HG03521 (cell line): Measurements from ENCODE around the gene CDC73.
"Not testable (repeated sequence)": the region's sequence is repeated elsewhere in the genome, so short reads cannot be mapped to it uniquely, and the experiment has no call there.

Source experiments
- ATAC-seq: cut with Tn5 transposase; IDR thresholded peaks from one replicate; pipeline ENCODE4 v1.9.1; 2021; ENCODE audit warnings: mild to moderate bottlenecking, moderate library complexity; ENCODE audit not compliant: unreplicated experiment

CDC73 gene

DNA sequence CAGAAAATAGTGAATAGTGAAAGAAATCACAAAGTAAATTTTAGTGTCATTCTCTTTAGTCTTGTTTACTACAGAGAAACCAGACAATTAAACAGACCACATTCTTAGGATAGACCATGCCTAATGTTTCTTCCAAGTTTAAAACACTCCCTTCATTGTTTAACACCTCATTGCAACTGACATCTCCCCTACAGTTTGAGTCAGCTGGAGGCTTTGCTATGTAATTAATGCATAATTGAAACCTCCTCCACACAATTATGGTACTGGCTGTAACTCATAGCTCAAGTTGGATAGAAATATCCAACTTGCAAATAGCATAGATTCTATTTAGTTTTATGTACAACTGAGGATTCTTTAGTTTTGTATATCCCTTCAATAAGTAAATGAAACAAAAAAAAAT, 99.8 kb downstream of the CDC73 start:
- ATAC-seq, result no peak

DNA sequence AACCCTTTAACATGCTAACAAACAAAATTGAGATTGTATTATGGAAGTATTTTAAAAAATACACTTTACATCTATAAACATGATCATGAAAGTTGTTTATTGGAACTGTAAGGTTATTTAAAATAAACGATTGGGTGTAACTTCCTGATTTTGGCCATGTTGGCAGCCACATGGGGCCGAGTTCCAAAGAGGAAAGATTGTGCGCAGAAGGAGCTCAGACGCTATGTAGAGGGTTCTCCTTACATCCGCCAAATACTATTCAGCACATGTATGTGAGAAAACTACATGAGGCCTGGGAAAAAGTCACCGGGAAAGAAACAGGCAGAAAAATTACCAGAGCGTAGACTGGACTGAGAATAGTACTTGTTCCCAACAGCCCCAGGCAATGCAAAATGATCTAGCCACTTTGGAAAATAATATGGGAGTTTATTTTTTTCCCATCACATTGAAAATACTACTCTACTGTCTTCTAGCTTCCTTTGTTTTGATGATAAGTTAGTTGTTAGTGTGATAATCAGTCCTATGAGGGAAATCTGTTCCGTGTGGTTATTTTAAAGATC, 100.3 kb downstream of the CDC73 start:
- ATAC-seq, result no peak

DNA sequence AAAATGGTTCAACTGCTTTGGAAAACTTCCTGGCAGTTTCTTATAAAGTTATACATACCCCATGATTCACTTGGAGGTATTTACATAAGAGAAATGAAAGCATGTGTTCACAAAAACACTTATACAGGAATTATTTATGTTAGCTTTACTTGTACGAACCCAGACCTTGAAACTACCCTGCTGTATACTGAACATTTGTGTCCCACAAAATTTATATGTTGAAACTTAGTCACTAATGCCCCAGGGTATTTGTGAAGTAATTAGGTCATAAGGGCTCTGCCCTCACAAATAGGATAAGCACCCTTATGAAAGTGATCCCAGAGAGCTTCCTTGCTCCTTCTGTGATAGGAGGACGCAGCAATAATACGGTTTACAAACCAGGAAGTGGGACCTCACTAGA, 107.3 kb downstream of the CDC73 start:
- ATAC-seq, result no peak

DNA sequence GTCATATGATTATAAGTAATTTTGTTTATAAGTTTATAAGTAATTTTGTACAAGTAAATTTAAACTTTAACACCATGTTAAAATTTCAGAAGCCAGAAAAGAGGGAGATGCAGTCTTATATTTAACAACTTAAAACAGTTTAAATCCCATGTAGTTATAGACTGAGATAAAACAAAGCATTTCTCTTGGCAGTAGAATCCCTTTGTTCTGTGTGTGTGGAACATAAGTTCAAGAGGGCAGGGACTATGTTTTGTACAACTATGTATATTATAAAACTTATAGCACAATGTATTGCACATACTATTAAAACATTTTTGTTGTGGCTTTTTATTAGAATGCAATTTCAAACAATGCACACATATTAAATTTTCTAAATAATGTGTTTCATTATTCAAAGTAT, 109.3 kb downstream of the CDC73 start:
- ATAC-seq, result not testable (repeated sequence)

DNA sequence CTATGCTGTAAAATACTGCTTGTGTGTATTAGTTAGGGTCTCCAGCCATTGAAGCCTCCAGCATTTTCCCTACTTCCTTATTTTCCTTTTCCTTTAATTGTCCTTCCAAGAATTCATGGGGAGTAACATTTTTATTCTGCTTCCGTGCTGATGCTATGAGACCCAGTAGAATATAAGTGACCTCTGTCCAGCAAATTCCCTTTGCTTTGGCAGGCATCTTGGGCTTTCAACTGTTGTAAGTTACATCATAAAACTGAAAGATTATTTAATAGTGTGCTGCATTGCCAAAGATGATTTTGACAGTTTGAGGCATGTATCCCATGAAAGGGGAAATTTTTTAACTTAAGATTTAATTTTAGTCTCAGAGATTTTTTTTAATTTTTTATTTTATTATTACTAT, 112.7 kb downstream of the CDC73 start:
- no peak for ATAC-seq

DNA sequence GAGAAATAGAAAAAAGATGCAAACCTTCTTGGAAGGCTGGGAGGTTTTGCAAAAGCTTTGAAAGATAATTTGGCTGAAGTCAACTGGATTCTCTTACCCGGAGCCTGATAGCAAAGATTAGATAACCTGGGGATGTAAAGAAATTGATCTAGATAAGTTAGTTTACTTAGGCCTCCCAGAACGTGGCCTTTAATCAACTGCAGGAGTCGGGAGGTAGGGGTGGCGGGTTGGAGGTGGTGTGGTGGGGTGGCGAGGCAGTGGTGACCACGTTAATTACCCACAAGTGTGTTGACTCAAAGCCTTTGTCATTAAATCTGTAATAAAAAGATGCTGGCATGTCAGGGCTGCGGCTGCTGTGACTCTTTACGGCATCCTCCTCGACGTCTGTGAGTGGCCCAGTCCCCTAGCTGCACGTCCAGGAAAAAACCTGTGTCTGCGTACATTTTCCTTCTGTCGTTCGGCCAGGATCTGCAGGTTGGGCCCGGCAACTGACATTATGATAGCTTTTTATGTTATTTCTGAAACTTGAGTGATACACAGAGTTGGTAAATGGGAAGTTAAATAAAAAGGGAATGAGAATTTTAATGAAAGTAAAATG, 115.6 kb downstream of the CDC73 start:
- no peak for ATAC-seq

DNA sequence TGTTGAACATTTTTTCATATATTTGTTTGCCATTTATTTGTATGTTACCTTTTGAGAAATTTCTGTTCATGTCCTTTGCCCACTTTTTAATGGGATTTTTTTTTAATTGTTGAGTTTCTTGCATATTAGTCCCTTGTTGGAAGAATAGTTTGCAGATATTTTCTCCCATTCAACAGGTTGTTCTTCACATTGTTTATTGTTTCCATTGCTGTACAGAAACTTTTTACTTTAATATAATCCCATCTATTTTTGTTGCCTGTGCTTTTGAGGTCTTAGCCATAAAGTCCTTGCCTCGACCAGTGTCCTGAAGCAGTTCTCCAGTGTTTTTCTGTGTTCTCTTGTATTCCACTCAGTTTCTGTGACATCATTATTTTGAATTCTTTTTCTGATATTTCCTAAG, 118.8 kb downstream of the CDC73 start:
- ATAC-seq, result no peak

DNA sequence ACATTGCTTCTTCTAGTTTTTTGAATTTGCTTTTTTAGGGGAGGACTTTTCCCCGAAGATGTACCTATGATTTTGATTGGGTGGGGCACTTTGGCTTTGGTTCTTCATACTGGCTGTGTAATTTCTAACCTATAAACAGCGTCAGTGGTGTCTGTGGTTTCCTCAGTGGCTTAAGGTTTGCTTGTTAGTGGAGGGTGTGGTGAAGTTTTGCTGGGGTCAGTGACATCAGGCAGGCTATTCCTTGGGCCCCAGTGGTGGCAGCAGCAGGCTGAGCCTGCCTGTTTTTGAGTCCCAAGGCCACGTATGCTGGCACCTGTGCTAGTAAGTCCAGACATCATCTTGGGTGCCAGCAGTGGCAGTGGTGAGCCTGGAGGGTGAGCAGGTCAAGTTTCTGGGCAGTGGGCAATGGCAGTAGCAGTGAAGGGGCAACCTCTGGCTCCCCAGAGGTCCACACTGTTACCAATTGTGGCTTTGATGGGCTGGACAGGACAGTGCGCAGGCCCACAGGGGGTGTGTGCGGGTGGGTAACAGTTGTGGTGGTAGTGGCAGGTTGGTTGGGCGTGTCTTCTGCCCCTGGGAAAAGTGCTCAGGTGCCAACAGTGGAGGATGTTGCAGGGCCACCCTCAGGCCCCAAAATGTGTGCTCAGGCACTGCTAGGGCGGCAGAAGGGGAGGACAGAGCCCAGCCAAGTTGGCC, 119.4 kb downstream of the CDC73 start:
- ATAC-seq, result peak; percentile 49

DNA sequence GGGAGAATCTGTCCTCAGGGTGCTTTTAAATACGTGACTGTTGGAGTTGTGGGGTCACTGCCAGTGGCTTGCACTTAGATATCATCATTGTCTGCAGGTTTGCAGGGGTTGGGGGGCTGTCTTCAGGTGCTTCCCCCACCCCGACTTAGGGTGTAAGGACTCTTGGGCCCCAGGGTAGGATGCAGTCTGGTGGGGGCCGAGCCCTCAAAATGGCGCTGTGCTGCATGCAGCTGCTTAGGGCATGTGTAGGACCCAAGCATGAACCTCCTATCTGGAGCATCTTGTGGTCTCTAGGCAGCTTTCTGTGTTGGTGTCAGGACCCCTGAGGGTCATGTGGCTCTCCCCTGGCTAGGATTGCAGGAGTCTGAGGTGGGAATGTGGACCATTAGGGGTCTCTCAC, 120.2 kb downstream of the CDC73 start:
- no peak for ATAC-seq

DNA sequence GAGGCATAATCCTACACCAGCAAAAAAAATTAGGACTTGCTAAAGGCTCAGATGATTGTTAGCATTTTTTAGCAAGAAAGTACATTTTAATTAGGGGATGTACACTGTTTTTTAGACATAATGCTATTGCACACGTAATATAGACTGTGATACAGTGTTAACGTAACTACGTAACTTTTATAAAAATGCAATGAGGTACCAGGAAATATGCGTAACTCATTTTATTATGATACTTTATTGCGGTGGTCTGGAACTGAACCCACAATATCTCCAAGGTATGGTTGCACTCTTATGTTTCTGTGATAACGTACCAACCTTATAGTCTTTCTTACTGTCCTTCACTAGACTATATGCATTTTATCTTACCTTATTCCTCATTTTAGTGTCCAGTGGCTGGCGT, 127.4 kb downstream of the CDC73 start:
- no peak for ATAC-seq

DNA sequence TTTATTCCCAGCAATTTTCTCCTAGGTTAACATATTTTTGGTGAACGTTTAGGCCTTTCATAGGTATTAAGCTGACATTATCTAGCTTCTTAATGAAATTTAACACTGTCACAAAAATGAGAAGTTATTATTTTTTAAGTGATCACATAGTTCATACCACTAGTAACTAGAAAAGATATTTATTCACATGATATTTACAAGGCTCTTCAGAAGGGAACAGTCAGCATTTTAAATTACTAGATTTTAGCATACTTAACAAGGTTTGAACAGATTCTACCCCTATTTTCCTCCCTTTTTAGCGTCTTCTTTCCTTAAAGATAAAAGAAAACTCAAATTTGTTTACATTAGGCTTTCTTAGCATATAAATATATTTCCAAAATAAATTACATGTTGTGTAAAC, 130.1 kb downstream of the CDC73 start:
- ATAC-seq, result no peak

DNA sequence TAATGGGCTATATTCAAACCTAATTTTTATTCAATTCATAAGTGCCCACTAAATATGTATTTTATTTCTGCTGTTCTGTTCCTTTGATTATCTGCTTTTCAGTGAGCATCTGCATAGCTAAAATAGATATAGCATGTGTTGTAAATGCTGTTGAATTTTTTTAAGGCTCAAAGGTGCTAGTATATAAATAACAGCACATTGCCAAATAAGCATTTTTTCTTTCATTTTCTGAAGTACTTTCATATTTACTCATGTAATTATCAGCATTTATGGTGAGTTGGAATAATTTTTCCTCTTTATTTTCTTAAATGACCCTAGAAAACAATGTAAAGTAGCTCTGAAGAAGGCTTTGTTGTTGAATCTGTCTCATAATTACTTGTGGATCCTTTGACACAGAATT, 134.2 kb downstream of the CDC73 start:
- no peak for ATAC-seq

DNA sequence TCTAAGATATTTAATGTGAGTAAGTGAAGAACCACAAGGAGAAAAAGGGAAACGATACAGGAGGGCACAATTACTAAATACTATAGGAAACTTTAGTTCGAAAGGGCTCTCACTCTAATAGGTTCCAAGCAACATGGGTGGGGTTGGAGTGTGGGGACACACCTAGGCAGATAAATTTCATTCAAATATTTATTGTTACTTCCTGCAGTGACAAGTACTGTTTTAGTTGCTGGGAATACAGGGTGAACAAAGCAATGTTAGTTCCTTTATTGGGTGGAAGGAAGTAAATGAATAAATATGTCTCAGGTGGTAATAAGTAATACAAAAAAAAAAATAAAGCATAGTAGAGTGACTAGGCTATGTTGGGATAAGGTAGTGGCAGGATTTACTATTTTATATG, 137.8 kb downstream of the CDC73 start:
- no peak for ATAC-seq

DNA sequence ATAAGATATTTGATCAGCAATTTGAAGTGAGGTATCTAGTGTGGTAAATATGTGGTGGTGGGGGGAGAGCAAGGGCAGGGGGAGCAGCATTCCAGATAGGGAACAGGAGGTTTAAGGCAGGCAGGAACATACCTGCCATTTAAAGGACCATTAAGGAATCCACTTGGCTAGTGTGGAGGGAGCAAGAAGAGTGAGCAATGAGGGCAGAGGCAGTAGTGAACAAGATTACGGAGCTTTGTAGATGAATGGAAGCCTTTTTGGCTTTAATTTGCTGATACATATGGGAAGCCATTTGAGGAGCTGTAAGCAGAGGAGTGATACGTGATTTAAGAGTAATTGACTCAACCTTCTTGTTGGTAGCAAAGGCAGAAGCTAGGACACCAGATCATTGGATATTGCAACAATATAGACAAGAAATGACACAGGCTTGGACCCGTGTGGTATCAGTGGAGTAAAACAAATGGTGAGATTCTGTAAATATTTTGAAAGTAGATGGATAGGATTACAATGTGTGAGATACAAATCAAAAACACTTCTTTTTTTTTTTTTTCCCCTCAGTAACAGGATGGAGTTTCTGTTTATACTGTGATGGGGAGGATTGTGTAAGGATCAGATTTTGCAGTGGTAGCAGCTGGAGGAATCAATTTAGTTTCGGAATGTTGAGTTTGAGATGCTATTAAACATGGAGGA, 138.4 kb downstream of the CDC73 start:
- no peak for ATAC-seq

DNA sequence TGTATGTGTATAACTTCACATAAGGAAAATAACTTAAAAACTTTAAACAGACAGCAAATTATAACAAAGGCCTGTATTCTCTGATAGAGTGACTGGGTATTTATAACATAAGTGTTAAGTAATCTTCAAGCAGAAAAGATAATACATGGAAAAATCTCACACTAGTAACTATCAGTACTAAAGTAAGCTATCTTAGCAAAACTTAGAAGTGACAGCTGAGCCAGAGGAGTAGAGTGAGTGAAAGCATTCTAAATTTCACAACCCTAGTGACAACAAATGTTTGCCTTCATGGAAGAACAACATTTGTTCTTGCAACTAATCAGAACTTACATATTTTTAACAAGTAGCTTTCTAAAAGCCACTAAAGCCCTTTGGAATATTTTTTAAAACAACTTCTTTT, 139.1 kb downstream of the CDC73 start:
- no peak for ATAC-seq

DNA sequence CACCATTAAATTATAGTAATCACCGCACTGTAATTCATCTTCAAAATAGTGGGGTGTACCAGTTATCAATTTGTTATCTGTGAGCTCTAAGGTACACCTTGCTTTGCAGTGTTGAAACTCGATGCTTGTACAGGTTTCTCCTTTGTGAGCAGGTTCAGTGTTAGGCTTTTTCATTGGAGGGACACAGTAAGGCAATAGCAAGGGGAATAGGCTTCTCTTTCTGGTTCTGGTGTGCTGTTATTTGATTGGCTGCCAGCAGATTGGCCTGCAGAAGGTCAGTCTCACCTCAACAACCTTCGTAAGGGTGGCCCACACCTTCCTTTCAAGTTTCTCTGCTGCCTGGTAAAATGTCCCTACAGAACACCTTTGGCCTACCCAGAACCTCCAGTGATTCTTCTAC, 140.8 kb downstream of the CDC73 start:
- no peak for ATAC-seq

DNA sequence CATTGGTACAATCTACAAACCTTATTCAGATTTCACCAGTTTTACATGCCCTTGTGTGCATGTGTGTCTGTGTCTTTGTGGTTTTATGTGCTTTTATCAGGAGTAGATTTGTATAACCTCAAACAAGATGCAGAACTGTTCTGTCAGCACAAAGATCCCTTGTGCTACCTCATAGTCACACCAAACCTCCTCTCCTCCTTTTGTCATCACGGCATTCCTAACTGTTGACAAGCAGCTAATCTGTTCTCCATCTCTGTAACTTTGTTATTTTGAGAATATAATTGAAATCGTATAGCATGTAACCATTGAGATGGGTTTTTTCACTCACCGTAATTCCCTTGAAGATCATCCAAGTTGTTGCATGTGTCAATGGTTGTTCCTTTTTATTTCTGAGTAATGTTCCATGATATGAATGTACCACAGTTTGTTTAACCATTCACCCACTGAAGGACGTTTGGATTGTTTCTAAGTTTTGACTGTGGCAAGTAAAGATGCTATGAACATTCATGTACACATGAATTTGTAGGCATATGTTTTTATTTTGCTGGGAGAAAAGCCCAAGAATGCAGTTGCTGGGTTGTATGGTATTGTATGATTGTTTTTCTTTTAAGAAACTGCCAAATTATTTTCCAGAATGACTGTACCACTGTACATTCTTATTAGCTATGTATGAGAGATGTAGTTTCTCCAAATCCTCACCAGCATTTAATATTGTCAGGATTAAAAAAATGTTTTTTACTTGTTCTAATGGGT, 142.7 kb downstream of the CDC73 start:
- no peak for ATAC-seq

DNA sequence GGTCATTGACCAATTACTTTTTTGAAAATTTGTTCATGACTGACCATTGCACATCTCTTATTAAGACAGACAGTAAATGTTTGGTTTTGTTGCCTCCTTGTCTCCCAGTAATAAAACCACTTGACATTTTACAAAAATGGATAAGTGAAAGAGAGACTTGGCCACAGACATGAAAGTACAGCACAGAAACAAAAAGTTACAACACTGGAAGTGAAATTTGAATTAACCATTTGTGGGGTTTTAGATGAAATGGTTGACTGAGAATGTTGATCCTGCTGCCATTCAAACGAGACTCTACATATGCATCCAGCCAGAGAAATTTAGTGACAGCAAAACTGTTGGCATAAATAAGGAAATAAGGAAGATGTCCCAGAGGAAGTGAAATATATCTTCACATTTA, 143.9 kb downstream of the CDC73 start:
- ATAC-seq, result no peak

DNA sequence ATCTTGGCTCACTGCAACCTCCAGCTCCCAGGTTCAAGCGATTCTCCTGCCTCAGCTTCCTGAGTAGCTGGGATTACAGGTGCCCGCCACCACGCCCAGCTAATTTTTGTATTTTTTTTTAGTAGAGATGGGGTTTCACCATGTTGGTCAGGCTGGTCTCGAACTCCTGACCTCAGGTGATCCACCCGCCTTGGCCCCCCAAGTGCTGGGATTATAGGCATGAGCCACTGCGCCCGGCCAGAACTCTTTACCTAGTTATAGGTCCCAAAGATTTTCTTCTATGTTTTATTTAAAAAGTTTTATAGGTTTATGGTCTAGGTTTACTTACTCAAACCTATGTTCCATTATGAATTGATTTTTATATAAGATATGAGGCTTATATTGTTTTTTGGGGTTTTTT, 145.0 kb downstream of the CDC73 start:
- ATAC-seq, result not testable (repeated sequence)

DNA sequence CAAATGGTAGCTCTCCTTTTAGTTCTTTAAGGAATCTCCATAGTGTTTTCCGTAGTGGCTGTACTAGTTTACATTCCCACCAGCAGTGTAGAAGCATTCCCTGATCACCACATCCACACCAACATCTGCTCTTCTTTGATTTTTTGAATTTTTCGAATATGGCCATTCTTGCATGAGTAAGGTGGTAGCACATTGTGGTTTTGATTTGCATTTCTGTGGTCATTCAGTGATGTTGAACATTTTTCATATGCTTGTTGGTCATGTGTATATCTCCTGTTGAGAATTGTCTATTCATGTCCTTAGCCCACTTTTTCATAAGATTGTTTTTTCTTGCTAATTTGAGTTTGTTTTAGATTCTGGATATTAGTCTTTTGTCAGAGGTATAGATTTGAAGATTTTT, 149.2 kb downstream of the CDC73 start:
- peak; percentile 98 for ATAC-seq

DNA sequence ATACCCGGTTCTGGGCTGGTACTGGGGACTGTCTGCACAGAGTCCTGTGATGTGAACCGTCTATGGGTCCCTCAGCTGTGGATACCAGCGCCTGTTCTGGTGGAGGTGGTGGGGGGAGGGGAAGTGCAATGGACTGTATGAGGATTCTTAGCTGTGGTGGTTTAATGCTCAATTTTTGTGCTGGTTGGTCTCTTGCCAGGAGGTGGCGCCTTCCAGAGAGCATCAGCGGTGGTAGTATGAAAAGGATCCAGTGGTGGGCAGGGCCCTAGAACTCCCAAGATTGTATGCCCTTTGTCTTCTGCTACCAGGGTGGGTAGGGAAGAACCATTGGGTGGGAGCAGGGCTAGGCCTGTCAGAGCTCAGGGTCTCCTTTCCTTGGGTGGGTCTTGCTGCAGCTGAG, 153.9 kb downstream of the CDC73 start:
- ATAC-seq, result no peak
